Heart left ventricle (tissue), 16 donors: ENCODE data around the gene BCL2A1. TPM values are rescaled to one million over a fixed set of nuclear protein-coding genes. Genes with fewer than 3 reads are reported as not detected.

Source experiments
- ATAC-seq, 4 donors: fragments of 200-7000 bp; cut with Tn5 transposase; one replicate each; pipeline ENCODE4 v1.9.1; 2020 to 2022; ENCODE audit warnings: moderate library complexity in 4 of 4, mild to moderate bottlenecking in 3 of 4, moderate number of reproducible peaks in 1 of 4
- DNase-seq, 5 donors: peaks; one replicate each; pipeline ENCODE4 v3.0.0-alpha.2; 2020
- H3K27ac ChIP-seq, 12 donors: fragments of 200-600 bp; sonication (generic) in 4 of 12; one replicate each; pipeline versions ENCODE4 v1.5.0 to v1.8.0; 2016 to 2022; ENCODE audit warnings: mild to moderate bottlenecking in 2 of 12
- H3K27me3 ChIP-seq, 9 donors: fragments of 200-600 bp; sonication (generic) in 2 of 9; one replicate each; pipeline versions ENCODE4 v1.5.1 to v1.8.0; 2016 to 2022; ENCODE audit warnings: mild to moderate bottlenecking in 3 of 9
- H3K36me3 ChIP-seq, 9 donors: fragments of 200-600 bp; sonication (generic) in 2 of 9; one replicate each; pipeline versions ENCODE4 v1.5.0 to v1.8.0; 2018 to 2022; ENCODE audit warnings: mild to moderate bottlenecking in 2 of 9
- H3K4me1 ChIP-seq, 12 donors: fragments of 200-600 bp; sonication (generic) in 4 of 12; one replicate each; pipeline versions ENCODE4 v1.5.0 to v1.8.0; 2016 to 2022; ENCODE audit warnings: mild to moderate bottlenecking in 3 of 12
- H3K4me3 ChIP-seq, 12 donors: fragments of 200-600 bp; sonication (generic) in 4 of 12; one replicate each; pipeline versions ENCODE4 v1.5.0 to v1.8.0; 2017 to 2022; ENCODE audit warnings: mild to moderate bottlenecking in 9 of 12, moderate library complexity in 4 of 12
- H3K9me3 ChIP-seq, 12 donors: fragments of 200-600 bp; sonication (generic) in 4 of 12; one replicate each; pipeline versions ENCODE4 v1.5.0 to v1.8.0; 2016 to 2022; ENCODE audit warnings: mild to moderate bottlenecking in 1 of 12
- CTCF ChIP-seq, 12 donors: fragments of 200-600 bp; sonication (generic) in 4 of 12; IDR thresholded peaks; one replicate each; pipeline versions ENCODE4 v1.5.0 to v1.8.0; 2018 to 2022; ENCODE audit warnings: antibody characterized with exemption in 12 of 12, mild to moderate bottlenecking in 5 of 12
- POLR2A ChIP-seq, 2 donors: fragments of 450-650 bp; IDR thresholded peaks; one replicate each; pipeline ENCODE4 v1.6.1; 2017; ENCODE audit warnings: antibody characterized with exemption in 2 of 2, mild to moderate bottlenecking in 2 of 2, moderate library complexity in 2 of 2
- WGBS, 4 donors: extraction: QIAGEN DNeasy Blood & Tissue Kit in 2 of 4; methylation state at CpG; one replicate each; pipeline versions ENCODE4 v1.1.5 to v1.1.7; 2013 to 2018; 5-methylcytosine and 5-hydroxymethylcytosine counted together
- intact Hi-C, 10 donors: fragments of 100-400 bp; cut with DNase I; formaldehyde crosslinking; loops; one replicate each; pipeline versions ENCODE4 v1.11.1 to v1.14.2; 2022
- polyA plus RNA-seq, 2 donors: library from polyadenylated mRNA; stranded (reverse); fragments of 200-250 nt; gene quantifications; one replicate each; pipeline ENCODE4 v1.2.3, GENCODE V29; 2013
- total RNA-seq, 9 donors: library from RNA; depleted of rRNA in 2 of 9; stranded (reverse); fragments of >200 nt in 2 of 9; fragmentation: NEBNext Ultra II Directional in 3 of 9; extraction: Animal tissue kit (Norgen Biotek cat#: 25700) in 3 of 9; gene quantifications; one replicate each; pipeline versions ENCODE4 v1.1.0 to v1.2.4, GENCODE V29; 2016 to 2023
- donor health status: ischemic (EF 13 %, LVEDD 7.1; RV severe dilation, severe dysfunction).
- donor health status: healthy with polysubstance abuse.
- donor health status: DM: no; HTN: yes; CAD: no.
- donor health status: DM: no; HTN: no; CAD: no.
- donor health status: ischemic (EF 25% LVEDD 6.9; RV normal size, moderate dysfunction).
- donor health status: ischemic (EF 25% LVEDD 5.7; RV mildly dilated, moderate dysfunction).
- donor health status: healthy.
- donor health status: DM: yes; HTN: yes; CAD: no.
- donor health status: ischemic (EF 35%, LVEDD 5.7; RV mildly dilated, moderate dysfunction).
- donor health status: nonischemic (EF 11% LVEDD 7.7; RV severe dilation, severe dysfunction).
- donor health status: DM: yes; HTN: yes; CAD: no.
- donor health status: PGD.
- donor health status: ischemic (EF 29% LVEDD 5.4; RV normal size, mild dysfunction).
- donor health status: nonischemic (EF 23%, LVEDD 6.1; RV moderate dilation, normal function).

Gene BCL2A1
- total and polyA plus RNA-seq, 11 donors: 0.23 to 28.6 (median 0.99) TPM; not detected in 1

- no peaks in the 10 kb centered on the region for H3K36me3 ChIP-seq
- peak overlapping the region in 10 of 12 donors; percentile 13 to 86 (median 56) for H3K27ac ChIP-seq
- intact Hi-C loops: no loop called here
- WGBS, 4 donors: 60 to 69% (median 64%) methylated on average over 5 of the region's 5 CpGs
- ATAC-seq: peak; percentile 75 to 94 (median 92)
- DNase-seq: no peak
- TF ChIP-seq CTCF (IDR thresholded peaks at IDR 0.05) (no peak), POLR2A (IDR thresholded peaks at IDR 0.05) (no peak)
- H3K9me3 ChIP-seq: no peaks in the 10 kb centered on the region
- H3K27me3 ChIP-seq: no peaks in the 10 kb centered on the region
- H3K4me1 ChIP-seq: peaks cover 0 to 57% (median 8%) of the 10 kb centered on the region in 12 donors
- no peak overlapping the region for H3K4me3 ChIP-seq
These were observed 7.9 kb upstream of the BCL2A1 start for GRCh38 chr15:79978655-79979514.

- Histone ChIP-seq H3K9me3 (no peaks in the 10 kb centered on the region), H3K27ac (peak overlapping the region in 10 of 12 donors; percentile 13 to 86 (median 56)), H3K27me3 (no peaks in the 10 kb centered on the region), H3K4me1 (peaks cover 0 to 63% (median 8%) of the 10 kb centered on the region in 12 donors), H3K4me3 (no peak overlapping the region), H3K36me3 (no peaks in the 10 kb centered on the region)
- intact Hi-C loops: no loop called here
- ATAC-seq: peak in 2 of 4 donors; percentile 28 to 43
- no peak for TF ChIP-seq CTCF (IDR thresholded peaks at IDR 0.05)
- TF ChIP-seq POLR2A (IDR thresholded peaks at IDR 0.05): no peak
- WGBS, 4 donors: 75 to 79% (median 76%) methylated on average over 6 of the region's 6 CpGs
- no peak for DNase-seq
These were observed 7.3 kb upstream of the BCL2A1 start for GRCh38 chr15:79978260-79978654.

- ATAC-seq: peak in 3 of 4 donors; percentile 25 to 58 (median 47)
- 72 to 80% (median 77%) methylated on average over 9 of the region's 9 CpGs for WGBS, 4 donors
- H3K36me3 ChIP-seq: no peaks in the 10 kb centered on the region
- intact Hi-C loops: no loop called here
- no peak for TF ChIP-seq CTCF (IDR thresholded peaks at IDR 0.05)
- TF ChIP-seq POLR2A (IDR thresholded peaks at IDR 0.05): no peak
- peaks cover 0 to 66% (median 8%) of the 10 kb centered on the region in 12 donors for H3K4me1 ChIP-seq
- H3K27me3 ChIP-seq: no peaks in the 10 kb centered on the region
- DNase-seq: peak in 2 of 5 donors; percentile 20 to 30
- H3K9me3 ChIP-seq: no peaks in the 10 kb centered on the region
- peak overlapping the region in 2 of 12 donors; percentile 61 to 86 for H3K27ac ChIP-seq
- H3K4me3 ChIP-seq: no peak overlapping the region
These were observed 6.5 kb upstream of the BCL2A1 start for GRCh38 chr15:79977431-79978054.
